B cell (primary cell): ENCODE results near the gene TESPA1. TPM values are rescaled to one million over a fixed set of nuclear protein-coding genes. Genes with fewer than 3 reads are reported as not detected.

Source experiments
- ATAC-seq: fragments of 200-7000 bp; cut with Tn5 transposase; one replicate; pipeline ENCODE4 v1.10.0; 2021; ENCODE audit warnings: low read depth, mild to moderate bottlenecking, moderate number of reproducible peaks, moderate library complexity
- CTCF ChIA-PET: fragments of 350-600 bp; sonication (Branson Sonifier 250); formaldehyde crosslinking; loops from one replicate; lab custom pipeline; 2021; ENCODE audit warnings: antibody characterized with exemption, inconsistent platforms; lab: Charles Lee
- POLR2A ChIA-PET: fragments of 350-600 bp; sonication (Branson Sonifier 250); formaldehyde crosslinking; loops from one replicate; lab custom pipeline; 2021; ENCODE audit warnings: antibody characterized with exemption; lab: Charles Lee
- DNase-seq: peaks from one replicate; pipeline ENCODE4 v3.0.0; 2013
- H2AFZ ChIP-seq: 2 replicates; pipeline ENCODE4 v1.6.1; 2012; ENCODE audit warnings: mild to moderate bottlenecking, low read depth, low read length; ENCODE audit not compliant: insufficient read depth, poor library complexity, severe bottlenecking
- H3K27ac ChIP-seq, 2 donors: 1 replicate in 1 of 2; 2 replicates in 1 of 2; pipeline ENCODE4 v1.5.1; 2012 to 2013; ENCODE audit warnings: low read length in 2 of 2, mild to moderate bottlenecking in 2 of 2, moderate library complexity in 1 of 2
- H3K27me3 ChIP-seq, 4 experiments: fragments of 200-600 bp in 1 of 4; sonication (generic) in 1 of 4; replicated peaks in 1 of 4; 1 replicate in 2 of 4; 2 replicates in 2 of 4; pipeline versions ENCODE4 v1.6.1 to v1.7.0; 2013 to 2016; ENCODE audit warnings: low read length in 3 of 4, mild to moderate bottlenecking in 2 of 4, mixed read lengths in 1 of 4, moderate library complexity in 1 of 4; ENCODE audit not compliant: insufficient read depth in 4 of 4, control insufficient read depth in 3 of 4; ENCODE audit errors: control extremely low read depth in 1 of 4
- H3K36me3 ChIP-seq, 2 experiments: replicated peaks in 1 of 2; 1 replicate in 1 of 2; 2 replicates in 1 of 2; pipeline versions ENCODE4 v1.6.1 to v1.7.1; 2013; ENCODE audit warnings: low read length in 1 of 2; ENCODE audit not compliant: insufficient read depth in 2 of 2, control insufficient read depth in 1 of 2; ENCODE audit errors: control extremely low read depth in 1 of 2, extremely low read depth in 1 of 2
- H3K4me1 ChIP-seq, 2 donors: fragments of 200-600 bp in 1 of 2; sonication (generic) in 1 of 2; 1 replicate in 1 of 2; 2 replicates in 1 of 2; pipeline versions ENCODE4 v1.5.1 to v1.6.1; 2013 to 2017; ENCODE audit warnings: low read length in 2 of 2; ENCODE audit not compliant: control insufficient read depth in 2 of 2, insufficient read depth in 2 of 2
- H3K4me2 ChIP-seq: replicated peaks from 2 replicates; pipeline ENCODE3; 2012; ENCODE audit warnings: mild to moderate bottlenecking, low read depth, low read length; ENCODE audit not compliant: poor library complexity, severe bottlenecking
- H3K4me3 ChIP-seq, 5 experiments: fragments of 200-600 bp in 1 of 5; sonication (generic) in 1 of 5; 1 replicate in 3 of 5; 2 replicates in 2 of 5; pipeline versions ENCODE4 v1.5.1 to v1.7.0; 2011 to 2016; ENCODE audit warnings: low read length in 4 of 5, mild to moderate bottlenecking in 4 of 5, low read depth in 2 of 5, control low read depth in 1 of 5, moderate library complexity in 1 of 5; ENCODE audit not compliant: insufficient read depth in 1 of 5; ENCODE audit errors: control extremely low read depth in 1 of 5, extremely low read depth in 1 of 5
- H3K79me2 ChIP-seq: fragments of 200-600 bp; sonication (generic); one replicate; pipeline ENCODE4 v1.6.0; 2016; ENCODE audit warnings: low read length; ENCODE audit not compliant: control insufficient read depth, insufficient read depth
- H3K9ac ChIP-seq: fragments of 200-600 bp; sonication (generic); 2 replicates; pipeline ENCODE4 v1.6.1; 2017; ENCODE audit warnings: mild to moderate bottlenecking, low read length, moderate library complexity
- H3K9me3 ChIP-seq, 3 donors: one replicate each; pipeline versions ENCODE4 v1.6.1 to v1.7.1; 2013; ENCODE audit warnings: low read length in 2 of 3; ENCODE audit not compliant: control insufficient read depth in 2 of 3, insufficient read depth in 1 of 3; ENCODE audit errors: control extremely low read depth in 1 of 3
- H4K20me1 ChIP-seq: 2 replicates; pipeline ENCODE4 v1.6.0; 2012; ENCODE audit warnings: mild to moderate bottlenecking, low read length; ENCODE audit not compliant: insufficient read depth, control insufficient read depth, poor library complexity, severe bottlenecking
- H3K27ac Mint-ChIP-seq: one replicate; pipeline ENCODE4 v1.8.0; 2021; ENCODE audit warnings: mixed read lengths
- H3K27me3 Mint-ChIP-seq: one replicate; pipeline ENCODE4 v1.8.0; 2021; ENCODE audit warnings: mixed read lengths
- H3K4me1 Mint-ChIP-seq: one replicate; pipeline ENCODE4 v1.8.0; 2021; ENCODE audit warnings: mixed read lengths
- H3K4me3 Mint-ChIP-seq: one replicate; pipeline ENCODE4 v1.8.0; 2021; ENCODE audit warnings: mixed read lengths
- H3K9me3 Mint-ChIP-seq: one replicate; pipeline ENCODE4 v1.8.0; 2022; ENCODE audit warnings: mixed read lengths; ENCODE audit not compliant: insufficient read depth
- EZH2 ChIP-seq: IDR thresholded peaks from 2 replicates; pipeline ENCODE4 v1.6.1; 2012; ENCODE audit warnings: borderline replicate concordance, low read depth, mild to moderate bottlenecking, moderate library complexity, low read length; ENCODE audit not compliant: insufficient read depth, poor library complexity, severe bottlenecking
- WGBS: methylation state at CpG from one replicate; pipeline ENCODE4 v1.1.5; 2013; ENCODE audit warnings: missing lambda C conversion rate; ENCODE audit not compliant: insufficient coverage; 5-methylcytosine and 5-hydroxymethylcytosine counted together
- intact Hi-C: fragments of 100-400 bp; cut with micrococcal nuclease; formaldehyde crosslinking; loops from one replicate; pipeline ENCODE4 v1.10.0; 2022
- polyA plus RNA-seq: library from polyadenylated mRNA; depleted of rRNA; stranded (reverse); fragments of >200 nt; gene quantifications from 2 replicates; pipeline ENCODE4 v1.2.3, GENCODE V29; 2012
- total RNA-seq, 2 donors: library from RNA; stranded (reverse); fragments of 120-200 nt in 1 of 2; gene quantifications; 1 replicate in 1 of 2; 2 replicates in 1 of 2; pipeline versions ENCODE4 v1.2.3 to v1.2.4, GENCODE V29; 2013 to 2022
- TF ChIP-seq, protein P1 (sequence below): fragments of 200-600 bp; IDR thresholded peaks from one replicate; pipeline ENCODE4 v1.8.0; 2022; ENCODE audit warnings: antibody characterized with exemption, mild to moderate bottlenecking

Gene TESPA1
- total and polyA plus RNA-seq, 2 donors (not counting 1 experiment from before 2014, with no cell fraction given), result 9.5 to 19.0 TPM

DNA sequence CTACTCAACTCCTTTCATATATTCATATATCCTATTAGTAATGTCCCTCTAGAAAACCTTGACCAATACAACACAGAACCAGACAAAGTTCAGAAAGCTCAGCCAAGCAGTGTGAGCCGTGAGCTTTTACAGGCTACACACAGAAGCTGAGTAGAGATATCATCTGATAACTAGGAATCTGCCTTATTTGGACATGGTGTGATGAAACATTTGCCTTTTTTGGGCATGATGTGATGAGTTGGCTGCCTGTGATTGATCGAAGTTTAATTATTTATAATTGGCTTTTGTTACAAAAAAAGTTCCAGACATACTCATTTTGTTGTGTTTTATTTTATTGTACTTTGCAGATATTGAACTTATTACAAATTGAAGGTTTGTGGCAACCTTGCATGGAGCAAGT is 46.6 kb downstream of the TESPA1 start:
- 100% methylated on average over 1 of the region's 2 CpGs for WGBS
- Histone ChIP-seq H3K27me3 (no peaks in the 10 kb centered on the region), H3K9me3 (no peaks in the 10 kb centered on the region), H3K27ac (no peak overlapping the region), H3K4me1 (peaks cover 0 to 3% of the 10 kb centered on the region in 2 donors), H3K9ac (no peak overlapping the region), H3K4me2 (no peak overlapping the region), H4K20me1 (no peaks in the 10 kb centered on the region), H3K79me2 (no peaks in the 10 kb centered on the region), H3K4me3 (no peak overlapping the region), H2AFZ (no peak overlapping the region), H3K36me3 (no peaks in the 10 kb centered on the region)
- ATAC-seq, result no peak
- POLR2A ChIA-PET, result no interaction called here
- Mint-ChIP-seq H3K9me3 (no peaks in the 10 kb centered on the region), H3K27ac (no peak overlapping the region), H3K4me3 (no peak overlapping the region), H3K4me1 (peaks cover 9% of the 10 kb centered on the region), H3K27me3 (no peaks in the 10 kb centered on the region)
- CTCF ChIA-PET, result no interaction called here
- TF ChIP-seq EZH2, result no peak
- TF ChIP-seq, protein P1, sequence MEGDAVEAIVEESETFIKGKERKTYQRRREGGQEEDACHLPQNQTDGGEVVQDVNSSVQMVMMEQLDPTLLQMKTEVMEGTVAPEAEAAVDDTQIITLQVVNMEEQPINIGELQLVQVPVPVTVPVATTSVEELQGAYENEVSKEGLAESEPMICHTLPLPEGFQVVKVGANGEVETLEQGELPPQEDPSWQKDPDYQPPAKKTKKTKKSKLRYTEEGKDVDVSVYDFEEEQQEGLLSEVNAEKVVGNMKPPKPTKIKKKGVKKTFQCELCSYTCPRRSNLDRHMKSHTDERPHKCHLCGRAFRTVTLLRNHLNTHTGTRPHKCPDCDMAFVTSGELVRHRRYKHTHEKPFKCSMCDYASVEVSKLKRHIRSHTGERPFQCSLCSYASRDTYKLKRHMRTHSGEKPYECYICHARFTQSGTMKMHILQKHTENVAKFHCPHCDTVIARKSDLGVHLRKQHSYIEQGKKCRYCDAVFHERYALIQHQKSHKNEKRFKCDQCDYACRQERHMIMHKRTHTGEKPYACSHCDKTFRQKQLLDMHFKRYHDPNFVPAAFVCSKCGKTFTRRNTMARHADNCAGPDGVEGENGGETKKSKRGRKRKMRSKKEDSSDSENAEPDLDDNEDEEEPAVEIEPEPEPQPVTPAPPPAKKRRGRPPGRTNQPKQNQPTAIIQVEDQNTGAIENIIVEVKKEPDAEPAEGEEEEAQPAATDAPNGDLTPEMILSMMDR, result no peak
- DNase-seq, result no peak
- intact Hi-C loops, result no loop called here

DNA sequence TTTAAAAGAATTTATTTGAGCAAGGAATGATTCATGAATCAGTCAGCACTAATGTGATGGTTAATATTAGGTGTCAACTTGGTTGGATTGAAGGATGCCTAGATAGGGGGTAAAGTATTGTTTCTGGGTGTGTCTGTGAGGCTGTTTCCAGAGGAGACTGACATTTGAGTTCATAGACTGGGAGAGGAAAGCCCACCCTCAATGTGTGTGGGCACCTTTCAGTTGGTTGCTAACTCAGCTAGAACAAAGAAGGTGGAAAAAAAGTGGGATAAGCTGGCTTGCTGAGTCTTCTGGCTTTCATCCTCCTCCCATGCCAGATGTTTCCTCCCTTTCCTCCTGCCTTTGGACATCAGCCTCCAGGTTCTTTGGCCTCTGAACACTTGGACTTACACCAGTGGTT is 47.2 kb downstream of the TESPA1 start:
- no peaks in the 10 kb centered on the region for H3K9me3 Mint-ChIP-seq
- Histone ChIP-seq H3K4me3 (no peak overlapping the region), H3K4me2 (no peak overlapping the region), H3K9ac (no peak overlapping the region), H4K20me1 (no peaks in the 10 kb centered on the region), H3K4me1 (peaks cover 0 to 3% of the 10 kb centered on the region in 2 donors), H3K9me3 (no peaks in the 10 kb centered on the region), H2AFZ (no peak overlapping the region), H3K36me3 (no peaks in the 10 kb centered on the region), H3K27me3 (no peaks in the 10 kb centered on the region), H3K79me2 (no peaks in the 10 kb centered on the region), H3K27ac (no peak overlapping the region)
- H3K4me1 Mint-ChIP-seq, result peaks cover 9% of the 10 kb centered on the region
- H3K4me3 Mint-ChIP-seq, result no peak overlapping the region
- ChIA-PET CTCF (no interaction called here), POLR2A (no interaction called here)
- no peaks in the 10 kb centered on the region for H3K27me3 Mint-ChIP-seq
- no peak overlapping the region for H3K27ac Mint-ChIP-seq
- DNase-seq, result no peak
- no peak for ATAC-seq
- TF ChIP-seq, protein P1, result no peak
- TF ChIP-seq EZH2, result no peak
- intact Hi-C loops, result no loop called here
